ENCODE measurements around the gene MZT2B.
"Not testable (repeated sequence)": the region's sequence is repeated elsewhere in the genome, so short reads cannot be mapped to it uniquely, and the experiment has no call there.

Gene MZT2B

GRCh38 chr2:130220505-130220904 lies 38.4 kb downstream of the MZT2B start:
- DNase-seq, result not testable (repeated sequence)

GRCh38 chr2:130222523-130222922 lies 40.5 kb downstream of the MZT2B start:
- DNase-seq, result not testable (repeated sequence)

GRCh38 chr2:130228005-130228404 lies 45.9 kb downstream of the MZT2B start:
- DNase-seq, result not testable (repeated sequence)

GRCh38 chr2:130228467-130229160 lies 46.6 kb downstream of the MZT2B start:
- DNase-seq, result not testable (repeated sequence)

GRCh38 chr2:130229161-130229510 lies 47.1 kb downstream of the MZT2B start:
- DNase-seq, result not testable (repeated sequence)

- not testable (repeated sequence) for DNase-seq
These were observed 48.3 kb downstream of the MZT2B start for GRCh38 chr2:130230376-130230775.

- not testable (repeated sequence) for DNase-seq
These were observed 48.8 kb downstream of the MZT2B start for GRCh38 chr2:130230907-130231306.

GRCh38 chr2:130231656-130232055 lies 49.6 kb downstream of the MZT2B start:
- no peak for DNase-seq

GRCh38 chr2:130233066-130233465 lies 51.0 kb downstream of the MZT2B start:
- not testable (repeated sequence) for DNase-seq

GRCh38 chr2:130239581-130239980 lies 57.5 kb downstream of the MZT2B start:
- DNase-seq, result not testable (repeated sequence)
